HEK293T (cell line): ENCODE data around the gene DHRS12.
"Not testable (repeated sequence)": the region's sequence is repeated elsewhere in the genome, so short reads cannot be mapped to it uniquely, and the experiment has no call there.

Experiments
- CTCF ChIA-PET: fragments of 350-600 bp; formaldehyde crosslinking; extraction: SDS; loops from one replicate; lab custom pipeline; 2021; ENCODE audit warnings: antibody characterized with exemption, inconsistent platforms; lab: Yijun Ruan, JAX
- POLR2A ChIA-PET: fragments of 350-600 bp; formaldehyde crosslinking; extraction: SDS; loops from one replicate; lab custom pipeline; 2020; ENCODE audit warnings: antibody characterized with exemption, inconsistent platforms; lab: Yijun Ruan, JAX
- DNase-seq: peaks from one replicate; pipeline ENCODE4 v3.0.0; 2012; ENCODE audit warnings: mixed read lengths; ENCODE audit errors: extremely low spot score
- ARNT ChIP-seq: fragments of 450-650 bp; IDR thresholded peaks from 2 replicates; pipeline ENCODE4 v1.6.1; 2017; ENCODE audit warnings: mild to moderate bottlenecking
- BHLHE40 ChIP-seq: fragments of 450-650 bp; IDR thresholded peaks from 2 replicates; pipeline ENCODE4 v1.6.1; 2016; ENCODE audit warnings: mild to moderate bottlenecking, moderate library complexity, borderline replicate concordance
- CTBP1 ChIP-seq: fragments of 450-650 bp; IDR thresholded peaks from 2 replicates; pipeline ENCODE4 v1.6.1; 2016; ENCODE audit warnings: borderline replicate concordance
- ELF4 ChIP-seq: fragments of 450-650 bp; IDR thresholded peaks from 2 replicates; pipeline ENCODE4 v1.6.1; 2017; ENCODE audit warnings: antibody characterized with exemption
- FOXA1 ChIP-seq: fragments of 450-650 bp; IDR thresholded peaks from 2 replicates; pipeline ENCODE4 v1.6.1; 2016; ENCODE audit warnings: mild to moderate bottlenecking
- FOXK2 ChIP-seq: fragments of 450-650 bp; IDR thresholded peaks from 2 replicates; pipeline ENCODE4 v1.6.1; 2016; ENCODE audit warnings: mild to moderate bottlenecking
- FOXM1 ChIP-seq: fragments of 450-650 bp; IDR thresholded peaks from 2 replicates; pipeline ENCODE4 v1.6.1; 2017; ENCODE audit warnings: mild to moderate bottlenecking, borderline replicate concordance
- HDGF ChIP-seq: fragments of 450-650 bp; IDR thresholded peaks from 2 replicates; pipeline ENCODE4 v1.6.1; 2017; ENCODE audit warnings: antibody characterized with exemption, borderline replicate concordance
- L3MBTL2 ChIP-seq: fragments of 450-650 bp; conservative IDR thresholded peaks from 2 replicates; pipeline ENCODE4 v1.6.1; 2016; ENCODE audit warnings: mild to moderate bottlenecking
- LEF1 ChIP-seq: fragments of 450-650 bp; IDR thresholded peaks from 2 replicates; pipeline ENCODE4 v1.6.1; 2017; ENCODE audit warnings: mild to moderate bottlenecking, borderline replicate concordance
- NFRKB ChIP-seq: fragments of 450-650 bp; IDR thresholded peaks from 2 replicates; pipeline ENCODE4 v1.6.1; 2016; ENCODE audit warnings: mild to moderate bottlenecking, moderate library complexity
- PKNOX1 ChIP-seq: fragments of 450-650 bp; IDR thresholded peaks from 2 replicates; pipeline ENCODE4 v1.6.1; 2016
- SP1 ChIP-seq: fragments of 450-650 bp; IDR thresholded peaks from 2 replicates; pipeline ENCODE4 v1.6.1; 2017
- SUZ12 ChIP-seq: fragments of 450-650 bp; IDR thresholded peaks from 2 replicates; pipeline ENCODE4 v1.6.1; 2016; ENCODE audit warnings: mild to moderate bottlenecking
- TARDBP ChIP-seq: fragments of 450-650 bp; IDR thresholded peaks from 2 replicates; pipeline ENCODE4 v1.6.1; 2016
- ZNF384 ChIP-seq: fragments of 450-650 bp; IDR thresholded peaks from 2 replicates; pipeline ENCODE4 v1.6.1; 2016

Gene DHRS12

GRCh38 chr13:51825165-51825592, 21.2 kb upstream of the DHRS12 start:
- DNase-seq, result no peak
- TF ChIP-seq NFRKB (no peak), FOXA1 (no peak), PKNOX1 (no peak), FOXM1 (no peak), BHLHE40 (no peak), ELF4 (no peak), ZNF384 (no peak), TARDBP (no peak)
- POLR2A ChIA-PET, result no interaction called here
- CTCF ChIA-PET, result no interaction called here

GRCh38 chr13:51824712-51825111, 20.7 kb upstream of the DHRS12 start:
- CTCF ChIA-PET, POLR2A ChIA-PET, DNase-seq: not testable (repeated sequence)

GRCh38 chr13:51823863-51824262, 19.9 kb upstream of the DHRS12 start:
- ChIA-PET POLR2A (no interaction called here), CTCF (no interaction called here)
- TF ChIP-seq L3MBTL2 (no peak), LEF1 (no peak), FOXM1 (no peak), NFRKB (no peak), BHLHE40 (no peak), PKNOX1 (no peak), FOXA1 (no peak), TARDBP (no peak), SUZ12 (no peak), HDGF (no peak), ZNF384 (no peak), SP1 (no peak), FOXK2 (no peak), ELF4 (no peak), ARNT (no peak), CTBP1 (no peak)
- no peak for DNase-seq

- TF ChIP-seq NFRKB (no peak), TARDBP (no peak), HDGF (no peak), FOXM1 (no peak), L3MBTL2 (no peak), ZNF384 (no peak), SUZ12 (no peak), FOXK2 (no peak), FOXA1 (no peak), CTBP1 (no peak), ELF4 (no peak), ARNT (no peak), BHLHE40 (no peak), PKNOX1 (no peak), LEF1 (no peak), SP1 (no peak)
- DNase-seq, result no peak
- ChIA-PET POLR2A (no interaction called here), CTCF (no interaction called here)
These were observed 19.4 kb upstream of the DHRS12 start for GRCh38 chr13:51823359-51823758.

GRCh38 chr13:51822106-51822815, 18.3 kb upstream of the DHRS12 start:
- DNase-seq, result no peak
- ChIA-PET CTCF (no interaction called here), POLR2A (no interaction called here)
- no peak for TF ChIP-seq ARNT
- no peak for TF ChIP-seq FOXM1
- no peak for TF ChIP-seq BHLHE40
- no peak for TF ChIP-seq SUZ12
- TF ChIP-seq CTBP1, result no peak
- no peak for TF ChIP-seq TARDBP
- no peak for TF ChIP-seq FOXA1
- TF ChIP-seq ELF4, result no peak
- no peak for TF ChIP-seq SP1
- TF ChIP-seq PKNOX1, result no peak
- no peak for TF ChIP-seq LEF1
- TF ChIP-seq HDGF, result no peak
- no peak for TF ChIP-seq ZNF384
- TF ChIP-seq L3MBTL2, result no peak
- no peak for TF ChIP-seq NFRKB
- no peak for TF ChIP-seq FOXK2

- TF ChIP-seq FOXM1 (no peak), BHLHE40 (no peak), HDGF (no peak), ZNF384 (no peak), PKNOX1 (no peak), SUZ12 (no peak), FOXK2 (no peak)
- DNase-seq, result no peak
- POLR2A ChIA-PET, result no interaction called here
These were observed 17.6 kb upstream of the DHRS12 start for GRCh38 chr13:51821606-51822005.

More at GRCh38 chr13:51821606-51822005, 17.6 kb upstream of the DHRS12 start:
- CTCF ChIA-PET, result no interaction called here
